MM.1S (cell line): Measurements from ENCODE around the gene LYPD3.

Source experiments
- DNase-seq: peaks from one replicate; pipeline ENCODE4 v3.0.0-alpha.2; 2015
- H2AFZ ChIP-seq: fragments of 300-600 bp; sonication (generic); 2 replicates; pipeline ENCODE4 v1.6.0; 2016; ENCODE audit warnings: antibody characterized with exemption, low read length
- H3F3A ChIP-seq: fragments of 300-600 bp; sonication (generic); 2 replicates; pipeline ENCODE4 v1.6.1; 2016; ENCODE audit warnings: mild to moderate bottlenecking, antibody characterized with exemption, low read length, moderate library complexity, mixed read lengths; ENCODE audit not compliant: insufficient read depth
- H3K27ac ChIP-seq: fragments of 300-600 bp; sonication (generic); 2 replicates; pipeline ENCODE4 v1.5.1; 2016; ENCODE audit warnings: mild to moderate bottlenecking, low read length
- H3K27me3 ChIP-seq: fragments of 300-600 bp; sonication (generic); replicated peaks from 2 replicates; pipeline ENCODE4 v1.6.0; 2016; ENCODE audit warnings: low read length; ENCODE audit not compliant: insufficient read depth
- H3K36me3 ChIP-seq: fragments of 300-600 bp; sonication (generic); replicated peaks from 2 replicates; pipeline ENCODE4 v1.6.1; 2016; ENCODE audit warnings: mild to moderate bottlenecking, low read length, mixed read lengths; ENCODE audit not compliant: insufficient read depth
- H3K4me1 ChIP-seq: fragments of 300-600 bp; sonication (generic); 2 replicates; pipeline ENCODE4 v1.6.1; 2016; ENCODE audit warnings: low read length, mixed read lengths
- H3K4me2 ChIP-seq: fragments of 300-600 bp; sonication (generic); 2 replicates; pipeline ENCODE4 v1.6.0; 2016; ENCODE audit warnings: low read depth, low read length
- H3K4me3 ChIP-seq: fragments of 300-600 bp; sonication (generic); 2 replicates; pipeline ENCODE4 v1.5.1; 2016; ENCODE audit warnings: low read length, mixed read lengths
- H3K79me2 ChIP-seq: fragments of 300-600 bp; sonication (generic); 2 replicates; pipeline ENCODE4 v1.6.1; 2016; ENCODE audit warnings: mixed run types, low read length, mixed read lengths
- H3K9ac ChIP-seq: fragments of 300-600 bp; sonication (generic); 2 replicates; pipeline ENCODE4 v1.6.1; 2016; ENCODE audit warnings: low read length, mixed read lengths
- H3K9me2 ChIP-seq: fragments of 300-600 bp; sonication (generic); replicated peaks from 2 replicates; pipeline ENCODE4 v1.6.1; 2016; ENCODE audit warnings: mild to moderate bottlenecking, low read length, mixed read lengths; ENCODE audit not compliant: insufficient read depth
- H3K9me3 ChIP-seq: fragments of 300-600 bp; sonication (generic); replicated peaks from 2 replicates; pipeline ENCODE4 v1.6.1; 2016; ENCODE audit warnings: mild to moderate bottlenecking, low read length, mixed read lengths; ENCODE audit not compliant: insufficient read depth
- H4K20me1 ChIP-seq: fragments of 300-600 bp; sonication (generic); 2 replicates; pipeline ENCODE4 v1.6.1; 2016; ENCODE audit warnings: mild to moderate bottlenecking, low read length, moderate library complexity, mixed read lengths; ENCODE audit not compliant: insufficient read depth
- CTCF ChIP-seq: fragments of 300-600 bp; sonication (generic); IDR thresholded peaks from 2 replicates; pipeline ENCODE4 v1.5.1; 2016; ENCODE audit warnings: antibody characterized with exemption, low read length, mixed read lengths
- EZH2 ChIP-seq: fragments of 300-600 bp; sonication (generic); optimal IDR thresholded peaks from 2 replicates; pipeline ENCODE3; 2017; ENCODE audit warnings: low read depth, mild to moderate bottlenecking, antibody characterized with exemption, low read length, mixed read lengths
- EZH2phosphoT487 ChIP-seq: fragments of 300-600 bp; sonication (generic); IDR thresholded peaks from 2 replicates; pipeline ENCODE4 v1.6.1; 2018; ENCODE audit warnings: antibody characterized with exemption, low read length

Gene LYPD3

GRCh38 chr19:43502419-43502976, 37.1 kb upstream of the LYPD3 start:
- H2AFZ ChIP-seq = no peak overlapping the region
- no peak overlapping the region for H3K4me2 ChIP-seq
- no peak overlapping the region for H3K9ac ChIP-seq
- H3K27ac ChIP-seq = no peak overlapping the region
- no peaks in the 10 kb centered on the region for H4K20me1 ChIP-seq
- no peaks in the 10 kb centered on the region for H3K79me2 ChIP-seq
- TF ChIP-seq EZH2 = no peak
- TF ChIP-seq EZH2phosphoT487 = no peak
- TF ChIP-seq CTCF = no peak
- peaks cover 8% of the 10 kb centered on the region for H3K4me1 ChIP-seq
- H3K36me3 ChIP-seq = no peaks in the 10 kb centered on the region
- no peaks in the 10 kb centered on the region for H3K9me2 ChIP-seq
- H3F3A ChIP-seq = peaks cover 4% of the 10 kb centered on the region; the same call in 1 of the 2 replicates
- no peak overlapping the region for H3K4me3 ChIP-seq
- DNase-seq = no peak
- no peaks in the 10 kb centered on the region for H3K27me3 ChIP-seq
- H3K9me3 ChIP-seq = no peaks in the 10 kb centered on the region

GRCh38 chr19:43501661-43502418, 36.4 kb upstream of the LYPD3 start:
- no peak overlapping the region for H3K4me3 ChIP-seq
- H3K27me3 ChIP-seq = no peaks in the 10 kb centered on the region
- no peaks in the 10 kb centered on the region for H3K9me2 ChIP-seq
- H3K36me3 ChIP-seq = no peaks in the 10 kb centered on the region
- no peaks in the 10 kb centered on the region for H3K79me2 ChIP-seq
- no peak overlapping the region for H3K4me2 ChIP-seq
- DNase-seq = no peak
- H4K20me1 ChIP-seq = no peaks in the 10 kb centered on the region
- peaks cover 8% of the 10 kb centered on the region for H3K4me1 ChIP-seq
- H2AFZ ChIP-seq = no peak overlapping the region
- no peak overlapping the region for H3K27ac ChIP-seq
- H3F3A ChIP-seq = peaks cover 4% of the 10 kb centered on the region; the same call in 1 of the 2 replicates
- no peak overlapping the region for H3K9ac ChIP-seq
- H3K9me3 ChIP-seq = no peaks in the 10 kb centered on the region
- no peak for TF ChIP-seq EZH2phosphoT487

GRCh38 chr19:43499042-43499441, 33.6 kb upstream of the LYPD3 start:
- no peak overlapping the region for H3K4me3 ChIP-seq
- no peaks in the 10 kb centered on the region for H3K36me3 ChIP-seq

More at GRCh38 chr19:43499042-43499441, 33.6 kb upstream of the LYPD3 start:
- H2AFZ ChIP-seq = no peak overlapping the region
- H3K27ac ChIP-seq = no peak overlapping the region
- H3K9me3 ChIP-seq = no peaks in the 10 kb centered on the region
- DNase-seq = no peak
- H3K4me1 ChIP-seq = peaks cover 5% of the 10 kb centered on the region
- TF ChIP-seq EZH2 = no peak
- no peak for TF ChIP-seq EZH2phosphoT487
- no peak for TF ChIP-seq CTCF
- no peak overlapping the region for H3K9ac ChIP-seq
- H3K9me2 ChIP-seq = no peaks in the 10 kb centered on the region
- H3K79me2 ChIP-seq = no peaks in the 10 kb centered on the region
- H3K27me3 ChIP-seq = no peaks in the 10 kb centered on the region
- H3K4me2 ChIP-seq = no peak overlapping the region
- H3F3A ChIP-seq = peaks cover 4% of the 10 kb centered on the region; the same call in 1 of the 2 replicates
- no peaks in the 10 kb centered on the region for H4K20me1 ChIP-seq
